Endometrial microvascular endothelial cells (primary cell): ENCODE measurements around the gene HES4. TPM values are rescaled to one million over a fixed set of nuclear protein-coding genes. Genes with fewer than 3 reads are reported as not detected.
"Not testable (repeated sequence)": the region's sequence is repeated elsewhere in the genome, so short reads cannot be mapped to it uniquely, and the experiment has no call there.

ENCODE experiments used
- in situ Hi-C: cut with HindIII; loops from 2 replicates; pipeline ENCODE4 v1.10.0; 2017; ENCODE audit warnings: low sequenced_read_pairs, low pct_unique_long_range_greater_than_20kb; ENCODE audit errors: inconsistent ontology term
- total RNA-seq: library from RNA; depleted of rRNA; stranded (reverse); fragments of >200 nt; gene quantifications from one replicate; pipeline ENCODE4 v1.2.3, GENCODE V29; 2015; ENCODE audit errors: inconsistent ontology term

Gene HES4
- total RNA-seq, 1 donor from 2014 or later = 1.1 TPM

- in situ Hi-C loops = no loop called here
These were observed 20.6 kb upstream of the HES4 start for GRCh38 chr1:1020415-1021009.

DNA sequence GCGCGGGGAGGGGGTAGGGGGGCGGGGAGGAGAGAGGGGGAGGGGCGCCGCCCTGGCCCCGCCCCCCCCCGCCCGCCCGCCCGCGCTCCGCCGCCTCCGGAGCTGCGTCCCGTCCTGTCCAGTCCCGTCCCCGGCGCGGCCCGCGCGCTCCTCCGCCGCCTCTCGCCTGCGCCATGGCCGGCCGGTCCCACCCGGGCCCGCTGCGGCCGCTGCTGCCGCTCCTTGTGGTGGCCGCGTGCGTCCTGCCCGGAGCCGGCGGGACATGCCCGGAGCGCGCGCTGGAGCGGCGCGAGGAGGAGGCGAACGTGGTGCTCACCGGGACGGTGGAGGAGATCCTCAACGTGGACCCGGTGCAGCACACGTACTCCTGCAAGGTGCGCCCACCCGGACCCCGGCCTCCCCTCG is 20.1 kb upstream of the HES4 start, which contains the start of gene AGRN:
Gene AGRN, plus strand, starts transcription at position 121 of the 405 bp plus-strand sequence. Its CDS starts 53 bp downstream, at position 174.
- in situ Hi-C loops = no loop called here

- in situ Hi-C loops = no loop called here
These were observed 19.5 kb upstream of the HES4 start for GRCh38 chr1:1019122-1019999.

DNA sequence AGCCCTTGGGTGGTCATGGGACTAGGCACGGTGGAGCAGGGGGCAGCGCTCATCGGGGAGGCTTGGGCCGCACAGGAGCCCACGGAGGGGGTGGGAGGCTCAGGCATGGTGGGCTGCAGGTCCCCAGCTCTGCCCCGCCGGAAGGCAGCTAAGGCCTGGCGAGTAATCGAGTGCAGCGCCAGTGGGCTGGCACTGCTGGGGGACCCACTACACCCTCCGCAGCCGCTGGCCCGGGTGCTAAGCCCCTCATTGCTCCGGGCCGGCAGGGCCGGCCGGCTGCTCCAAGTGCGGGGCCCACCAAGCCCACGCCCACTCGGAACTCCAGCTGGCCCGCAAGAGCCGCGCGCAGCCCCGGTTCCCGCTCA is 18.4 kb upstream of the HES4 start:
- in situ Hi-C loops = not testable (repeated sequence)

GRCh38 chr1:1017397-1018320 is 17.8 kb upstream of the HES4 start:
- in situ Hi-C loops = not testable (repeated sequence)

GRCh38 chr1:1014799-1015681 is 15.1 kb upstream of the HES4 start:
- in situ Hi-C loops = no loop called here

- in situ Hi-C loops = no loop called here
These were observed 14.2 kb upstream of the HES4 start for GRCh38 chr1:1013922-1014648.

GRCh38 chr1:1013105-1013921 is 13.4 kb upstream of the HES4 start, which contains the start of gene ISG15:
Gene ISG15 (plus strand): TSS chr1:1013497. CDS start chr1:1013574, 77 bp downstream.
- in situ Hi-C loops = no loop called here

- in situ Hi-C loops = not testable (repeated sequence)
These were observed 12.8 kb upstream of the HES4 start for GRCh38 chr1:1012736-1013104.

DNA sequence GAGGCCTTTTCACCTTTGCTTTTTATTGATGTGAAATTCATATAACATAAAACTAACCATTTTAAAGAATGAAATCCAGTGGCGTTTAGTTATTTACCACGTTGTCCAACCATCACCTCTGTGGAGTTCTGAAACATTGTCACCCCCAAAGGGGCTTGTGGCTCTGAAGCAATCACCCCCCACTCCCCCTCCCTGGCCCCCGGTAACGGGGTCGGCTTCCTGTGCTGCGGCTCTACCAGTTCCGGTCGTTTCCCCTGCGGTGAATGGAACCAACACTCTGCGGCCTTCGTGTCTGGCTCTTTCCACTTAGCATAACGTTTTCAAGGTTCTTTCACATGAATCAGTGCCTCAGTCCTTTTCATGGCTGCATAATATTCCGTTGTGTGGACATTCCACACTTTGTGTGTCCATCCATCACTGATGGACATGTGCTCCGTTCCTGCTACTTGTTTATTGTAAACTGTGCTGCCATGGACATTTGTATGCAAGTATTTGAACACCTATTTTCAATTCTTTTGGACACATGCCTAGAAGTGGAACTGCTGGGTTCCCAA is 11.6 kb upstream of the HES4 start:
- in situ Hi-C loops = no loop called here

GRCh38 chr1:1010131-1010530 is 10.2 kb upstream of the HES4 start:
- in situ Hi-C loops = not testable (repeated sequence)

GRCh38 chr1:1006305-1007159 is 6.6 kb upstream of the HES4 start:
- in situ Hi-C loops = no loop called here

- in situ Hi-C loops = no loop called here
These were observed 5.9 kb upstream of the HES4 start for GRCh38 chr1:1005774-1006304.

- in situ Hi-C loops = no loop called here
These were observed 5.1 kb upstream of the HES4 start for GRCh38 chr1:1004780-1005697.

DNA sequence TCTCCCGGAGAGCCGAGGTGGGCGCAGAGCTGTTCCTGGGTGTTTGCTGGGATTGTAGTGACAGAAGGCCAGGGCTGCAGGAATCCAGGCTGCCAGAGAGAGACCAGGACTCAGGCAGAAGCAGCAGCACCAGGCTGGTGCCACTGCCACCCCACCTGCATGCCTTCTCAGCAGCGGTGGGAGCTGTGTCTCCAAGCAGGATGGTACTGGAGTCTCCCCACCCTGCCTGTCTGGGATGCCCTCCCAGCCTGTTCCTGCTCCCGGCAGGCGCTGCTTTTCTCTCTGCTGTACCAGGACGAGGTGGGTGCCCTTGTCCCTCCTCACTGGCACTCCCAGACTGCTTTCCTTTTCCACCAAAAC is 4.5 kb upstream of the HES4 start:
- in situ Hi-C loops = no loop called here
